OCI-LY3 (cell line): ENCODE data around the gene ATP1B1.

ENCODE experiments used
- CTCF ChIP-seq: fragments of 200-600, 300-600 bp; sonication (generic); IDR thresholded peaks from 2 replicates; pipeline ENCODE4 v1.5.1; 2014; ENCODE audit warnings: antibody characterized with exemption, low read length, low read depth
- EZH2phosphoT487 ChIP-seq: fragments of 200-600 bp; shearing (Covaris generic); IDR thresholded peaks from 2 replicates; pipeline ENCODE4 v1.6.1; 2018; ENCODE audit warnings: antibody characterized with exemption, mixed run types, low read depth

- TF ChIP-seq CTCF (no peak), EZH2phosphoT487 (no peak)
Observed at GRCh38 chr1:169086603-169087455, 19.7 kb upstream of the ATP1B1 start.
